H1 (cell line): ENCODE results near the gene NNMT. TPM values are rescaled to one million over a fixed set of nuclear protein-coding genes. Genes with fewer than 3 reads are reported as not detected.

Experiments used
- CTCF ChIA-PET: fragments of 300-600 bp; sonication (Branson Sonifier 250); formaldehyde crosslinking; loops from one replicate; lab custom pipeline; 2021; ENCODE audit not compliant: partially characterized antibody; lab: Charles Lee
- POLR2A ChIA-PET: fragments of 300-600 bp; sonication (Branson Sonifier 250); formaldehyde crosslinking; loops from one replicate; lab custom pipeline; 2021; ENCODE audit warnings: inconsistent platforms; ENCODE audit not compliant: partially characterized antibody; lab: Charles Lee
- DNase-seq, 2 experiments: peaks; one replicate each; pipeline versions ENCODE4 v3.0.0 to v3.0.0-alpha.2; 2010 to 2022; ENCODE audit warnings: low spot score in 2 of 2, low read depth in 1 of 2, mixed read lengths in 1 of 2
- FAIRE-seq: peaks from 2 replicates; lab custom pipeline; 2011; peaks lifted over from hg19 to GRCh38; lab: Jason Lieb, UNC
- H2AFZ ChIP-seq: 2 replicates; pipeline ENCODE4 v1.8.1; 2012; ENCODE audit warnings: low read length, inconsistent platforms
- H2AK5ac ChIP-seq: 2 replicates; pipeline ENCODE4 v1.6.1; 2013; ENCODE audit warnings: low read depth, low read length
- H2BK120ac ChIP-seq: replicated peaks from 2 replicates; pipeline ENCODE3; 2013; ENCODE audit warnings: low read depth, low read length, inconsistent platforms
- H2BK12ac ChIP-seq: 2 replicates; pipeline ENCODE4 v1.6.1; 2013; ENCODE audit warnings: low read depth, low read length
- H2BK15ac ChIP-seq: 2 replicates; pipeline ENCODE4 v1.6.1; 2013; ENCODE audit warnings: low read length
- H2BK20ac ChIP-seq: 2 replicates; pipeline ENCODE4 v1.6.1; 2013; ENCODE audit warnings: low read length
- H2BK5ac ChIP-seq: 2 replicates; pipeline ENCODE4 v1.6.1; 2013; ENCODE audit warnings: low read depth, low read length
- H3K14ac ChIP-seq: 2 replicates; pipeline ENCODE4 v1.6.1; 2013; ENCODE audit warnings: inconsistent platforms; ENCODE audit not compliant: insufficient read length
- H3K18ac ChIP-seq: 2 replicates; pipeline ENCODE4 v1.6.1; 2013; ENCODE audit warnings: low read length; ENCODE audit errors: extremely low read depth
- H3K23ac ChIP-seq: 2 replicates; pipeline ENCODE4 v1.6.1; 2013; ENCODE audit warnings: inconsistent platforms; ENCODE audit not compliant: insufficient read length
- H3K23me2 ChIP-seq: 2 replicates; pipeline ENCODE4 v1.6.1; 2013; ENCODE audit warnings: low read depth, low read length
- H3K27ac ChIP-seq: 2 replicates; pipeline ENCODE4 v1.6.1; 2011; ENCODE audit warnings: low read depth, low read length, inconsistent platforms
- H3K27me3 ChIP-seq, 4 experiments: replicated peaks in 1 of 4; 1 replicate in 1 of 4; 2 replicates in 3 of 4; pipeline versions ENCODE4 v1.6.1 to v1.8.1; 2011 to 2013; ENCODE audit warnings: low read length in 3 of 4, mild to moderate bottlenecking in 3 of 4, inconsistent platforms in 2 of 4, mixed read lengths in 2 of 4, moderate library complexity in 1 of 4; ENCODE audit not compliant: control insufficient read depth in 3 of 4, insufficient read depth in 3 of 4; ENCODE audit errors: extremely low read depth in 1 of 4
- H3K36me3 ChIP-seq, 4 experiments: 2 replicates each; pipeline versions ENCODE4 v1.6.1 to v1.8.1; 2011 to 2013; ENCODE audit warnings: mild to moderate bottlenecking in 4 of 4, low read length in 3 of 4, moderate library complexity in 2 of 4, control low read depth in 1 of 4, inconsistent platforms in 1 of 4; ENCODE audit not compliant: insufficient read depth in 4 of 4, control insufficient read depth in 2 of 4
- H3K4ac ChIP-seq: replicated peaks from 2 replicates; pipeline ENCODE3; 2013; ENCODE audit warnings: low read length, low read depth, mixed read lengths, inconsistent platforms; ENCODE audit not compliant: insufficient read length
- H3K4me1 ChIP-seq, 4 experiments: replicated peaks in 1 of 4; 1 replicate in 1 of 4; 2 replicates in 3 of 4; pipeline versions ENCODE4 v1.6.1 to v1.8.1; 2011 to 2013; ENCODE audit warnings: low read length in 3 of 4, inconsistent platforms in 2 of 4, mixed read lengths in 1 of 4; ENCODE audit not compliant: insufficient read depth in 4 of 4, control insufficient read depth in 3 of 4
- H3K4me2 ChIP-seq, 2 experiments: 2 replicates each; pipeline versions ENCODE4 v1.6.1 to v1.8.1; 2011 to 2013; ENCODE audit warnings: low read depth in 2 of 2, low read length in 2 of 2, control low read depth in 1 of 2, inconsistent platforms in 1 of 2, mild to moderate bottlenecking in 1 of 2; ENCODE audit not compliant: insufficient read depth in 1 of 2
- H3K4me3 ChIP-seq, 4 experiments: fragments of 200-600, 300-600 bp in 1 of 4; sonication (generic), shearing (Covaris generic), sonication (Bioruptor Twin) in 1 of 4; 2 replicates each; pipeline versions ENCODE4 v1.5.1 to v1.8.1; 2011 to 2016; ENCODE audit warnings: low read length in 4 of 4, low read depth in 3 of 4, control low read depth in 2 of 4, inconsistent platforms in 2 of 4, mild to moderate bottlenecking in 2 of 4, mixed read lengths in 1 of 4, moderate library complexity in 1 of 4; ENCODE audit not compliant: insufficient read depth in 2 of 4; ENCODE audit errors: extremely low read depth in 1 of 4
- H3K56ac ChIP-seq: replicated peaks from 2 replicates; pipeline ENCODE3; 2013; ENCODE audit warnings: low read depth, mild to moderate bottlenecking, mixed read lengths, low read length, inconsistent platforms; ENCODE audit not compliant: insufficient read length
- H3K79me1 ChIP-seq: 2 replicates; pipeline ENCODE4 v1.6.1; 2013; ENCODE audit warnings: low read depth, low read length, control low read depth
- H3K79me2 ChIP-seq, 2 experiments: 2 replicates each; pipeline versions ENCODE4 v1.6.1 to v1.8.1; 2012 to 2013; ENCODE audit warnings: low read length in 2 of 2, mild to moderate bottlenecking in 2 of 2, inconsistent platforms in 1 of 2; ENCODE audit not compliant: insufficient read depth in 2 of 2, control insufficient read depth in 1 of 2
- H3K9ac ChIP-seq, 4 experiments: replicated peaks in 1 of 4; 1 replicate in 1 of 4; 2 replicates in 3 of 4; pipeline versions ENCODE4 v1.6.1 to v1.8.1; 2011 to 2013; ENCODE audit warnings: low read depth in 3 of 4, low read length in 3 of 4, control low read depth in 2 of 4, mild to moderate bottlenecking in 2 of 4, moderate library complexity in 2 of 4, inconsistent platforms in 1 of 4; ENCODE audit errors: extremely low read depth in 1 of 4
- H3K9me3 ChIP-seq, 2 experiments: 2 replicates each; pipeline versions ENCODE4 v1.6.1 to v1.8.1; 2012 to 2013; ENCODE audit warnings: mild to moderate bottlenecking in 2 of 2, moderate library complexity in 2 of 2, control low read depth in 1 of 2, inconsistent platforms in 1 of 2, low read depth in 1 of 2, low read length in 1 of 2, mixed read lengths in 1 of 2; ENCODE audit not compliant: insufficient read depth in 2 of 2
- H4K20me1 ChIP-seq, 2 experiments: replicated peaks in 1 of 2; 2 replicates each; pipeline versions ENCODE3 to v1.8.1; 2011 to 2013; ENCODE audit warnings: inconsistent platforms in 2 of 2, low read length in 2 of 2, mild to moderate bottlenecking in 1 of 2; ENCODE audit not compliant: insufficient read depth in 2 of 2, control insufficient read depth in 1 of 2
- H4K5ac ChIP-seq: 2 replicates; pipeline ENCODE4 v1.6.1; 2013; ENCODE audit warnings: low read length, low read depth, mixed read lengths, inconsistent platforms; ENCODE audit not compliant: insufficient read length
- H4K8ac ChIP-seq: 2 replicates; pipeline ENCODE4 v1.8.0; 2013; ENCODE audit warnings: mild to moderate bottlenecking, moderate library complexity, low read length, inconsistent platforms; ENCODE audit not compliant: insufficient read depth; ENCODE audit errors: extremely low read depth
- H4K91ac ChIP-seq: replicated peaks from 2 replicates; pipeline ENCODE3; 2013; ENCODE audit warnings: low read length, mixed read lengths, inconsistent platforms; ENCODE audit not compliant: insufficient read length
- EZH2 ChIP-seq: fragments of 200-600 bp; sonication (generic); IDR thresholded peaks from 2 replicates; pipeline ENCODE4 v1.7.1; 2012; ENCODE audit warnings: low read depth, mild to moderate bottlenecking, moderate library complexity, low read length, inconsistent platforms; ENCODE audit not compliant: severe bottlenecking
- GTF2F1 ChIP-seq: IDR thresholded peaks from 2 replicates; pipeline ENCODE4 v1.6.1; 2012; ENCODE audit warnings: low read depth, low read length, improper control_type of control experiment, borderline replicate concordance
- JUN ChIP-seq: IDR thresholded peaks from 2 replicates; pipeline ENCODE4 v1.6.1; 2011; ENCODE audit warnings: low read depth, mild to moderate bottlenecking, improper control_type of control experiment, low read length
- KDM5A ChIP-seq: fragments of 200-600 bp; IDR thresholded peaks from 2 replicates; pipeline ENCODE4 v1.7.1; 2012; ENCODE audit warnings: mild to moderate bottlenecking, low read length, inconsistent platforms, mixed read lengths
- PHF8 ChIP-seq: fragments of 200-600 bp; sonication (generic); conservative IDR thresholded peaks from 2 replicates; pipeline ENCODE4 v1.7.1; 2012; ENCODE audit warnings: low read depth, mild to moderate bottlenecking, inconsistent platforms, low read length, moderate library complexity
- TEAD4 ChIP-seq: IDR thresholded peaks from 2 replicates; pipeline ENCODE4 v1.6.1; 2012; ENCODE audit warnings: low read depth, low read length, inconsistent platforms, mixed read lengths
- WGBS, 2 experiments: shearing (Covaris generic) in 1 of 2; methylation state at CpG; one replicate each; pipeline versions ENCODE4 v1.1.6 to v1.1.7; 2013 to 2015; ENCODE audit warnings: low lambda C conversion rate in 2 of 2, mixed read lengths in 2 of 2, inconsistent platforms in 1 of 2, low coverage in 1 of 2, missing lambda C conversion rate in 1 of 2; ENCODE audit not compliant: insufficient replicate concordance in 2 of 2, insufficient coverage in 1 of 2, insufficient read length in 1 of 2; ENCODE audit errors: extremely low coverage in 1 of 2, missing lambda C conversion rate in 1 of 2; 5-methylcytosine and 5-hydroxymethylcytosine counted together
- polyA plus RNA-seq, 7 experiments: library from polyadenylated mRNA; depleted of rRNA in 3 of 7; stranded (reverse) in 5 of 7; unstranded in 2 of 7; fragments of >200 nt in 5 of 7; fragments of 200-250 nt in 2 of 7; gene quantifications; 1 replicate in 5 of 7; 2 replicates in 1 of 7; 4 replicates in 1 of 7; pipeline versions ENCODE4 v1.2.1 to v1.2.3, GENCODE V29; 2011 to 2013; ENCODE audit warnings: missing spikeins in 2 of 7, mixed read lengths in 2 of 7
- total RNA-seq: library from RNA; stranded (reverse); fragmentation: NEBNext Ultra II Directional; extraction: Animal tissue kit (Norgen Biotek cat#: 25700); gene quantifications from 2 replicates; pipeline ENCODE4 v1.2.1, GENCODE V29; 2021

Gene NNMT
- total and polyA plus RNA-seq, 2 of the 8 experiments (the other 6 are each of a cell fraction or from before 2014, with no cell fraction given) = not detected

- H3K27ac ChIP-seq = no peak overlapping the region
- H2BK20ac ChIP-seq = no peak overlapping the region
- ChIA-PET POLR2A (no interaction called here), CTCF (no interaction called here)
- WGBS, 2 experiments = 89% methylated on average over 8 of the region's 8 CpGs; no CpG with 5 or more reads in 1 of the 2 experiments
- H4K5ac ChIP-seq = no peak overlapping the region
- no peak overlapping the region for H3K4me2 ChIP-seq
- no peak overlapping the region for H3K4ac ChIP-seq
- H3K36me3 ChIP-seq = no peaks in the 10 kb centered on the region
- H4K91ac ChIP-seq = no peak overlapping the region
- no peak overlapping the region for H3K9ac ChIP-seq
- DNase-seq = no peak
- no peaks in the 10 kb centered on the region for H3K23me2 ChIP-seq
- H2AK5ac ChIP-seq = no peak overlapping the region
- H3K79me1 ChIP-seq = no peaks in the 10 kb centered on the region
- no peaks in the 10 kb centered on the region for H4K20me1 ChIP-seq
- no peaks in the 10 kb centered on the region for H3K27me3 ChIP-seq
- FAIRE-seq = no peak
- H3K4me1 ChIP-seq = no peaks in the 10 kb centered on the region
- H3K79me2 ChIP-seq = no peaks in the 10 kb centered on the region
- no peak overlapping the region for H3K23ac ChIP-seq
- H4K8ac ChIP-seq = no peak overlapping the region
- H2BK5ac ChIP-seq = no peak overlapping the region
- H2BK12ac ChIP-seq = no peak overlapping the region
- H3K14ac ChIP-seq = no peak overlapping the region
- H3K56ac ChIP-seq = no peak overlapping the region
- H3K9me3 ChIP-seq = no peaks in the 10 kb centered on the region
- H2BK15ac ChIP-seq = no peak overlapping the region
- no peak for TF ChIP-seq PHF8
- no peak for TF ChIP-seq KDM5A
- TF ChIP-seq TEAD4 = no peak
- TF ChIP-seq GTF2F1 = no peak
- no peak for TF ChIP-seq JUN
- no peak for TF ChIP-seq EZH2
- no peak overlapping the region for H3K4me3 ChIP-seq
- no peak overlapping the region for H2BK120ac ChIP-seq
- no peak overlapping the region for H3K18ac ChIP-seq
- no peak overlapping the region; the same call in 1 of the 2 replicates for H2AFZ ChIP-seq
These were observed 1.9 kb downstream of the NNMT start for GRCh38 chr11:114297806-114298709.
